HG03354 (cell line): ENCODE measurements around the gene CDHR3.

Experiments
- ATAC-seq: cut with Tn5 transposase; IDR thresholded peaks from one replicate; pipeline ENCODE4 v1.9.1; 2021; ENCODE audit warnings: mild to moderate bottlenecking; ENCODE audit not compliant: unreplicated experiment, poor library complexity, severe bottlenecking

The CDHR3 gene

GRCh38 chr7:106041140-106041717 is 78.2 kb downstream of the CDHR3 start:
- ATAC-seq = peak; percentile 67

DNA sequence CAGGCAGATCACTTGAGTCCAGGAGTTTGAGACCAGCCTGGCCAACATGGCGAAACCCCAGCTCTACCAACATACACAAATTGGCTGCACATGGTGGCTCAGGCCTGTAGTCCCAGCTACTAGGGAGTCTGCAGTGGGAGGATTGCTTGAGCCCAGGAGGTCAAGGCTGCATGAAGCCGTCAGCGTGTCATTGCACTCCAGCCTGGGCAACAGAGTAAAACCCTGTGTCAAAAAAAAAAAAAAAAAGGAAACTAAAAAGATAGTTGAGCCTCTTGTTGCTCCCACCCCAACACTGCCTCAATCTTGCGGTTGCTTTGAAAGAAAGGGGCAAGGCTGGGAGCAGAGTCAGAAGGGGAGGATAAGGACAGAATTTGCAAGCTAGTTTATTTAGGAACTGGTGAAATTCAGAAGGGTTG is 79.1 kb downstream of the CDHR3 start:
- ATAC-seq = no peak

DNA sequence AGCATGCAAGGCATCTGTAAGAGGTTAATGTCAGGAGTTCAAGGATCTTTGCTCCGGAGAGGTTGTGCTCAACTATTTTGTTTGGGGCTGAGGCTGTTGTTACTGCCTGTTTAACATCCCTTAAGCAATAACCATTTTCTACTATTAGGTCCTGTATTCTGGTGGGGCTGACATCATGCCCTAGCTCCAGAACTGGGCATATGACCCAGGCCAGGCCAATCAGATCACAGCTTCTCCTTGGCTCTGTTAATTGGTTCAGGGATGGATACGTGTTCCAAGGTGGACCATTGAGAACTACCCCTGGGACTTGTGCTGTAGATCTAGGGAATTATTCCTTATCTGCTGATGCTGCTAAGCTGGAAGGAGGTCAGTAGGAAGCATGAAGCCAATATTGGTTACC is 82.1 kb downstream of the CDHR3 start:
- no peak for ATAC-seq

- no peak for ATAC-seq
Observed at GRCh38 chr7:106045586-106045985, 82.5 kb downstream of the CDHR3 start.

DNA sequence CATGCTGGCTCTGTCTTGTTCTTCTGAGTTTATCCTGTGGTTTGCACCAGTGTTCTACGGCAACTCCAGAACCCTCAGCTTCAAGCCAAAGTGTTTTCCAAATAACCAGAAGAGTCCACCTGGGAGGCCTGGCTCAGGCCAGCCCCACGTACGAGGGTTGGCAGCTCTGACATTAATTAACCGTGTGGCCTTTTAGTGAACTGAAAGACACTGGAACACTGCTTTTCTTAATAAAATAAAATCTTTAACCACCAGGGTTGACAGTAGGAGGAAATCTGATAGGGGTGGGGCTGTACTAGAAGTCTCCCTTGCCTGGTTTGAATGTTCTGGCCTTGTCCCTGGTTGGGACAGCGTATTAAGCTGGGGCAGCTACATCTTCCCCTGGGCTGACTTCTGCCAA is 84.1 kb downstream of the CDHR3 start:
- ATAC-seq = no peak

DNA sequence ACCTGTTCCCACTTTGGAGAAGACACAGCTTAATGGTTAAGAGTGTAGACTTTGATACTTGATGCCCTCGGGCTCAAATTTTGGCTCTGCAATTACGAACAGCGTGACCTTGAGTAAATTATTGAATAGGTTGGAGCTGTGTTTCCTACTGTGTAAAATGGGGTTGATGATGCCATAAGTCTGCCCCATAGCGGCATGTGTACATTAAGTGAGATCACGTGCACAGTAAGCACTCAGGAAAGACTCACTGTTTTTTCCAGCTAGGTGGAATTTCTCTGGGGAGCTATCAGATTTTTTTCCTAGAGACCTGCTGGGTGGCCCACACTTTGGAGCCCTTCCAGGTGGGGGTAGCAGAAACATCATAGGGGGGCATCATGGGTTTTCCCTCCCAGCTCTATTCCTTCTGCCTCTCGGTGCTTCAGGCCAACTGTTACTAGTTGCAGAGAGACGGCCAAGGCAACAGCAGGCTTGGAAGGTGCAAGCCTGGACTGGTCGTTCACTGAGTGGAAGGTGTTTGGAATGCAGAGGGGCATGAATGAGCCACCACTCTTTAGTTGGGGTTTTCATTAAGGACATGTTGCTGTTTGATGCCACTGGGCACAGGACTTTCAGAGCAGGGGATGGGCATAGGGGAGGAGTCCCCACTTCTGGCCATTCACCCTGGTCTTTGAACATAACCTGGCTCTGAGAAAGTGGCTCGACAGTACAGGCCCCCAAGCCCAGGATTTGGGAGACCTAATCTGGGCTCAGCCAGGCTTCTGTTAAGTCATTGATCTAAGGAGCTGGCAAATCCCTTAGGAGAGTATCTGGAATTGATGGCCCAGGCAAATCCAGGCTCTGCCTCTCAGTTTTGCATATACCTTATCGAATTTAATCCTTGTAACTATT is 85.0 kb downstream of the CDHR3 start:
- ATAC-seq = no peak

DNA sequence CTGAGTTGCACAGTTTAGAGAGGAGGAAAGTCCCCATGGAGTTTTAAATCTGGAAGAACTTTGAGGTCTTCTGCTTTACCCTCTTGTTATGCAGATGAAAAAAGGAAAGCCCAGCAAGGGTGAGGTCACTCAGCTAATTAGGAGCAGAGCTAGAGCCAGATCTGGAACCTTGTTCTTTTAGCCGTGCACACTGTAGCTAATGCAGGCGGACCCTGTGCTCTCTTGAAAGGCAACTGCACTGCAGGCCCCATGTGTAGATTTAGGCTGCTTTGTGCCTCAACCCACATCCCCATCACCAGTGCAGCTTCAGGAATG is 85.6 kb downstream of the CDHR3 start:
- no peak for ATAC-seq

DNA sequence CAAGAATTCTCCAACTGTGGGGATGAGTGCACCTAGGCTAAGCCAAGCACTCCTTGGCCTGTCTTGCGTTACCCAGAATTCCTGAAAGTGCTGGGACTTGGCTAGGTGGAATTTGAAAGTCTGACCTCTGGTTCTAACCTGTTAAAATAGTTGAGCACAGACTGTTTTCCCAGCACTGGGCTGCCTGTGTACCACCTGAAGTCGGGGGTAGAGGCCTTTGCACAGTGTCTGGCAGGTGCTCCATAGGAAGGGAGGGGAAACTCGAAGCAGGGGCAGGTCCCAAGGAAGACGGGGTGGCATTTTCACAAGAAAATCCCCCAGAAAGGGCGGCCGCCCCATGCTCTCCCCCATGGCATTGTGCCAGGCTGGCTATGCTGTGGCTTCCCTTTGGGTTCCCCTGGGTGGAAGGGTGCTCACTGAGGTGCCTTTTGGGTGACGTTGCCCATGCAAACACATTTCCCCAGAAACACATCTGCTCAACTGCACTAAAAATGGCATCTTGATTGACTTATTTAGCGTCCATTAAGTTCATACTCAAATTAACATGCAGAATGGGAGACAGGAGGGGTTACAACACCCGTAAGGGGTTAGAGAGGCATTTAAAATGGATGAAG is 86.2 kb downstream of the CDHR3 start:
- ATAC-seq = no peak

DNA sequence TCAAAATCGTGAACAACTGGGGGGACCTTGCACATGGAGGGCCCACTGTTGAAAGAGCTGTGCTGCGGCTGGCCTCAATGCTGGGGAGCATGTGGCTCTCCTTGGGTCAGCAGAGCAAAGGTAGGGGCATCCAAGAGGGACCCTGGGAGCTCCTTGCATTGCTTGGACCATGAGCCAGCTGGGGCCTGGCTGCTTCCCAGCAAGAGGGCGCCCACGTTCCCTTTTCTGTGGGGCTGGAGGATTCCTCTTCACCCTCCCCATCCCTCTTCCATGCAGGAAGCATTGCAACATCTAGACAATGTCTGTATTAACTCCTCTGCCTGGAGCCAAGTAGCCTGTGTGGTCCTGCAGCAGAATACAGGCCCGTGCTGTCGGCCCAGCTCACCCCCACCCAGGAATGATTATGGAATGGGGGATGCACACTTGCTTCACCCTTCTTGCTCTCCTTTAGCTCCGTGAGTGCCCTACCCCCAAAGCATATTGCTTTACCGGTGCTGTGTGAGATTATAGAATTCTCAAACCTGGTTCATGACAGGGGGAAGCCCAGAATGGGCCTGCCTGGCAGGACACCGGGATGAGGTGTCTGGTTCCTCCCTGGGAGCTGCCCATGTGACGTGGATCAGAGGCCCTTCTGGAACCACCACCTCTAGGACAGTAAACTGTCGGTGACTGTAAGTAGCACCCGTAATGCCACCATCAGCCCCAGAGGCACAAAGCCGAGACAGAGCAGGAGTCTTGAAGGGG is 87.1 kb downstream of the CDHR3 start:
- no peak for ATAC-seq

DNA sequence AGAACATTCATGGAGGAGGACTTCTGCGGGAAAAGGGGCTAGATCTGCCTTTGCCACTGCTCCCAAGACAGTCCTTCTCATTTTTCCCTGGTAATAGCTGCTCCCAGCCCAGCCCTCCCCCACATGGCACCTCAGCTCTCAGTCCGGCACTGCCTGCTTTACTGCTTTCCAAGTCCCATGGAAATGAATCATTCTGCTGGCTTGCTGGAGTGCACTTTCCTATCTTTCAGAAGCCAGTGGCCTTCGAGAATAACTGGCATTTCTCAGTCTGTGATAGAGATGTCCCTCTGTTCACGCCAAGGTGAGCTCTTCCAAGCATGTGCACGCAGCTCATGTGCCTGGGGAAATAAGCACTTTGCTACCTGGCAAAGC is 87.7 kb downstream of the CDHR3 start:
- ATAC-seq = no peak

- no peak for ATAC-seq
Observed at GRCh38 chr7:106052681-106053080, 89.6 kb downstream of the CDHR3 start.

DNA sequence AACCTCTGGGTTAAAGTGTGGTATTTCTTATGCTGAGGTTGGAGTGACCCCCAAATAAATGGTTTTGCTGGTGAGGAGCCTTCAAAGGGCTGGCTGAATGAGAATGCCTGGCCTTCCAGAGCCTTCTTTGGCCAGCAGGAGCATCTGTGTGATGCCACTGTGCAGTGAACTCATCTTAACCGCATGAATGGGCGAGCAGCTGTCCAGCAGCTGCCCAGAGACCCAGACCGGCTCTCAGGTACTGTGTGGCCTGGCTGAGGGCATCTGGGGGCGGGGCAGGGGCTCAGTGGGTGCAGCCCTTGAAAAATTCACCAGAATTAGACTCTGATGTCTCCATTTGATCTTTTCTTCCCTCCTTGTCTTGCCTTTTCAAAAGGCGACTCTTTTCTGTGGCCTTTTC is 90.0 kb downstream of the CDHR3 start:
- no peak for ATAC-seq

- ATAC-seq = no peak
Observed at GRCh38 chr7:106054156-106054910, 91.3 kb downstream of the CDHR3 start.

- no peak for ATAC-seq
Observed at GRCh38 chr7:106054971-106055532, 92.0 kb downstream of the CDHR3 start.

DNA sequence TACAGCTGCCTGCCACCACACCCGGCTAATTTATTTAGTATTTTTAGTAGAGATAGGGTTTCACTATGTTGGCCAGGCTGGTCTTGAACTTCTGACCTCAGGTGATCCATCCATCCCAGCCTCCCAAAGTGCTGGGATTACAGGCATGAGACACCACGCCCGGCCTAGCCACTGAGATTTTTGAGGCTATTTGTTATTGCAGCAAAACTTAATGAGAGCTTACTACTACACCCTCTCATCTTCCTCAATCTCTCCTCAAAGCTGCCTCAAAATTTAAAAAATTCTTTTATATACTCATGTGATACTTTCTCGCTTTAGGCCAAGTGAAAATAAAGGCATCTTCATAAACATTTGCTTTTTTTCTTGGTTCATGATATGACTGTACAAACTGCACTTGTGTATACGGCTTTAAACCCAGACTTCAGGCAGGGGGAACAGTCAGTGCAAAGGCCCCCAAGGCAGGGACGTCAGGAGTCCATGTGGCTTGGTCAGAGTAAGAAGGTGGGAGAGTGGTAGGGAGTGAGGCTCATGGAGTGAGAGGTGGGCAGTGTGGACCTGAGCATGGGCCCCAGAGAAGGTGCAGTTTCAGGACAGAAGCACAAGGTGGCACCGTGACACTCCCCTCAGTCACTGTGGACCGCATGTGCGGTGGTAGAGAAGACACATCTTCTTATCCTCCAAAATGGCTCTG is 93.6 kb downstream of the CDHR3 start:
- peak; percentile 48 for ATAC-seq

GRCh38 chr7:106057204-106057961 is 94.3 kb downstream of the CDHR3 start:
- no peak for ATAC-seq

DNA sequence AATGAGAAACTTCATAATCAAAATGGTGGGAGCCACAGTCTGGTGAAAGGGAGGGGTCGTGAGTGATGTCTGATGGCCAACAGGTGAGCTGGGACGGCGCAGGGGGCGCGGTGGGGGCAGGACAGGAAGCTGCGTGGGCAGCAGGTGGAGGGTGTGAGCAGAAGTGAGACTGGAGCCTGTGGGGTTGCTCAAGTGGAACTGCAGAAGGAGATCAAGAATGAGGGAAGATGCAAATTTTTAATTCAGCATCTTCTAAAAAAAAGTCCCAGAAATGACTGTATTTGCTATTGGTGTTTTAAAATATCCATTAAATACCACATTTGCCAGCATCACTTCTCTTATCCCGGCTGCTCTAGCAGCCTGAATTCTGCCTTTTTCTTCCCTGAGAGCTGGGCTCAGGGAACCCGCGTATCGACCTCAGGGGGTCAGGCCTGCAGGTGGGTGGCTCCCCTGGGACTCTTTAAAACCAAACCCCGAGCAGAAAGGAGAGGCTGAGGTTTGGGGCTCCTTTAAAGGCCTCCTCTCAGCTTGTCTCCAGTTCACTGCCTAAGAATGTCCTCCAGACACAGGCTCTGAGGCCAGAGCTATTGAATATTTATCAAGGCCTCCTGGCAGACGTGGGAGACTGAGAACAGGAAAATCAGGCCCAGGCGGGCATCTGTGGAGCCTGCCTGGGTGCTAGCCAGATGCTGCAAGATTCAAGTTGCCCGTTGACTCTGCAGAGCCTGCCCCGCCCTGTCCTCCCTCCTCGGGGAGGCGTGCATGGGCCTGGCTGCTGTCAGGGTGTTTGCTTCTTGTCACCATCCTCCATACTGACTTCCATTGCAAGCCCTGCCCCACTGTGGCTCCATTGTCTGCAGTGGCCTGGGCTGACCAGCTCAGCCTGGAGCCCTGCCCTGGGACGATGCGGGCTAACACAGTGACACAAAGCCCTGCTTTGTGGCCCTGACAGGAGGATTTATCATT is 95.2 kb downstream of the CDHR3 start:
- ATAC-seq = peak; percentile 68
